Measurements from ENCODE around the gene CTNND1. TPM values are rescaled to one million over a fixed set of nuclear protein-coding genes. Genes with fewer than 3 reads are reported as not detected.

Gene CTNND1
- 76.8 and 97.1 TPM in 2 replicates for total RNA-seq

GRCh38 chr11:57761301-57762234 lies at the start of gene CTNND1:
CTNND1 (plus strand) TSS chr11:57761802; CDS start chr11:57791479, 29,677 bp downstream.

GRCh38 chr11:57712256-57713150 lies 49.1 kb upstream of the CTNND1 start, which contains the start of gene TMX2:
TMX2 (plus strand) TSS chr11:57712593; CDS start chr11:57712619, 26 bp downstream.

GRCh38 chr11:57741132-57742086 lies 20.2 kb upstream of the CTNND1 start, which contains the start of gene SELENOH:
SELENOH (plus strand) TSS chr11:57741491; CDS start chr11:57741596, 105 bp downstream.

DNA sequence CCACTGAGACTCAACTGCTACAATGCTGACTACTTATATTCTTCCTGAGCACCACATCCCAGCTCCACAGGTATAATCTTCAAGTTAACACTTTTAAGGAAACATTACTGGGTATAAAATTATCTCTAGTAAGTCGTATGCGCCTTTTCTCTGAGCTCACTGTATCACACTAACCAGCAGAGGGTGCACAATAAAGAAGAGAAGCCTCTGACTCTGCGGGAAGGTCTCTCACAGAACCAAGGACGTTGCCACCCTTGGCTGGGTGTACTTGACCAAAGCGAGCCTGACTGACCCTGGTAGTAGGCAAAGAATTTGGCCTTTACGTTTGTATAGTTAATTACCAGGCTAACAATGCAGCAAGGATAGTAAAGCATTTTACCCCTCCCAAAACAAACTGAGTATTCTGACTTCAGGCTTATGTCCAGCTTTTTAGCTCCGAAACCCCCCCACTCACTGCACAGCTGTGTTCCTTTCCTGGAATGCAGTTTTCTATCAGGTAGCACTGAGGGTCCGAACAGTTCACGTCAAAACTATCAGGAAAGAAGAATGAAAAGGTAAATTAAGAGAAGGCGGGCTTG lies 9.8 kb upstream of the CTNND1 start, which contains the start of gene BTBD18:
Gene BTBD18, minus strand, starts transcription at position 144 of the 578 bp plus-strand sequence. CDS start 631 bp downstream, outside the sequence.

Other genes with a start within 250 kb of the CTNND1 start
- gene SLC43A1, start 246.1 kb upstream of the CTNND1 start, total RNA-seq = 9.8 and 12.4 TPM in 2 replicates
- gene TIMM10, start 231.0 kb upstream of the CTNND1 start, total RNA-seq = 37.6 and 71.2 TPM in 2 replicates
- gene SMTNL1, start 224.2 kb upstream of the CTNND1 start, total RNA-seq = not detected in 2 replicates
- 11.9 and 50.8 TPM in 2 replicates for gene UBE2L6, start 194.1 kb upstream of the CTNND1 start, total RNA-seq
- 5.1 and 28.6 TPM in 2 replicates for gene SERPING1, start 164.1 kb upstream of the CTNND1 start, total RNA-seq
- 0.38 TPM in 1 of 2 replicates, not detected in the other for gene YPEL4, start 111.9 kb upstream of the CTNND1 start, total RNA-seq
- 13.6 and 14.7 TPM in 2 replicates for gene CLP1, start 104.0 kb upstream of the CTNND1 start, total RNA-seq
- 45.6 and 59.2 TPM in 2 replicates for gene ZDHHC5, start 93.7 kb upstream of the CTNND1 start, total RNA-seq
- 33.6 and 36.5 TPM in 2 replicates for gene MED19, start 49.6 kb upstream of the CTNND1 start, total RNA-seq
- gene TMX2, start 49.2 kb upstream of the CTNND1 start, total RNA-seq = 54.0 and 69.1 TPM in 2 replicates
- gene SELENOH, start 20.3 kb upstream of the CTNND1 start, total RNA-seq = 141 and 172 TPM in 2 replicates
- not detected in 2 replicates for gene BTBD18, start 10.0 kb upstream of the CTNND1 start, total RNA-seq

Measured in mesangial cell (primary cell).